PC-3 (cell line): Measurements from ENCODE around the gene IFTAP. TPM values are rescaled to one million over a fixed set of nuclear protein-coding genes. Genes with fewer than 3 reads are reported as not detected.

Experiments used
- ATAC-seq: fragments of 200-7000 bp; cut with Tn5 transposase; 2 replicates; pipeline ENCODE4 v1.9.1; 2020; ENCODE audit warnings: mild to moderate bottlenecking, moderate library complexity
- BruUV-seq: library from RNA; stranded (reverse); fragments of 400-500 nt; replicated peaks from 2 replicates; lab custom pipeline; 2021; lab: Mats Ljungman, UMichigan
- CTCF ChIA-PET: fragments of 300-600 bp; sonication (Branson Sonifier 250); formaldehyde crosslinking; loops from one replicate; lab custom pipeline; 2022; ENCODE audit warnings: antibody characterized with exemption; lab: Charles Lee
- POLR2A ChIA-PET: fragments of 300-600 bp; sonication (Branson Sonifier 250); formaldehyde crosslinking; loops from one replicate; lab custom pipeline; 2022; ENCODE audit warnings: antibody characterized with exemption; ENCODE audit not compliant: unreplicated experiment; lab: Charles Lee
- DNase-seq: peaks from one replicate; pipeline ENCODE4 v3.0.0-alpha.2; 2015
- H2AFZ ChIP-seq: fragments of 300-600 bp; sonication (generic); 2 replicates; pipeline ENCODE4 v1.6.0; 2016; ENCODE audit warnings: antibody characterized with exemption, low read length
- H3F3A ChIP-seq: fragments of 300-600 bp; sonication (generic); one replicate; pipeline ENCODE4 v1.6.0; 2017; ENCODE audit warnings: antibody characterized with exemption, low read length, control low read depth, mild to moderate bottlenecking; ENCODE audit not compliant: unreplicated experiment
- H3K27ac ChIP-seq: fragments of 300-600 bp; sonication (generic); 2 replicates; pipeline ENCODE4 v1.5.1; 2016; ENCODE audit warnings: mild to moderate bottlenecking, low read length
- H3K27me3 ChIP-seq: fragments of 300-600 bp; sonication (generic); 2 replicates; pipeline ENCODE4 v1.6.1; 2016; ENCODE audit warnings: low read length, mixed read lengths
- H3K36me3 ChIP-seq: fragments of 300-600 bp; sonication (generic); 2 replicates; pipeline ENCODE4 v1.6.1; 2016; ENCODE audit warnings: low read depth, mixed run types, low read length, mixed read lengths
- H3K4me1 ChIP-seq: fragments of 300-600 bp; sonication (generic); 2 replicates; pipeline ENCODE4 v1.5.1; 2016; ENCODE audit warnings: low read length; ENCODE audit not compliant: insufficient read depth
- H3K4me2 ChIP-seq: fragments of 300-600 bp; sonication (generic); 2 replicates; pipeline ENCODE4 v1.6.0; 2016; ENCODE audit warnings: low read length
- H3K4me3 ChIP-seq: fragments of 300-600 bp; sonication (generic); 2 replicates; pipeline ENCODE4 v1.5.1; 2016; ENCODE audit warnings: mild to moderate bottlenecking, low read length, mixed read lengths
- H3K79me2 ChIP-seq: fragments of 300-600 bp; sonication (generic); 2 replicates; pipeline ENCODE4 v1.6.1; 2017; ENCODE audit warnings: low read length, mixed read lengths
- H3K9ac ChIP-seq: fragments of 300-600 bp; sonication (generic); 2 replicates; pipeline ENCODE4 v1.6.0; 2016; ENCODE audit warnings: mild to moderate bottlenecking, low read length
- H3K9me2 ChIP-seq: fragments of 300-600 bp; sonication (generic); replicated peaks from 2 replicates; pipeline ENCODE4 v1.6.1; 2016; ENCODE audit warnings: mixed run types, low read length, mixed read lengths
- H3K9me3 ChIP-seq: fragments of 300-600 bp; sonication (generic); 2 replicates; pipeline ENCODE4 v1.6.1; 2016; ENCODE audit warnings: low read length, mixed read lengths
- H4K20me1 ChIP-seq: fragments of 300-600 bp; sonication (generic); 2 replicates; pipeline ENCODE4 v1.6.1; 2016; ENCODE audit warnings: low read length, mixed read lengths
- CTCF ChIP-seq: fragments of 300-600 bp; sonication (generic); conservative IDR thresholded peaks from 2 replicates; pipeline ENCODE4 v1.5.1; 2017; ENCODE audit warnings: antibody characterized with exemption, low read depth, mild to moderate bottlenecking, low read length
- EZH2 ChIP-seq: fragments of 300-600 bp; sonication (generic); IDR thresholded peaks from one replicate; pipeline ENCODE4 v1.6.1; 2017; ENCODE audit warnings: antibody characterized with exemption, mild to moderate bottlenecking, low read length; ENCODE audit not compliant: unreplicated experiment
- EZH2phosphoT487 ChIP-seq: fragments of 300-600 bp; sonication (generic); IDR thresholded peaks from 2 replicates; pipeline ENCODE4 v1.6.1; 2018; ENCODE audit warnings: mild to moderate bottlenecking, antibody characterized with exemption, low read length, borderline replicate concordance
- intact Hi-C: fragments of 100-400 bp; cut with micrococcal nuclease; formaldehyde crosslinking; loops from 2 replicates; pipeline ENCODE4 v1.9.0; 2023
- total RNA-seq: library from RNA; depleted of rRNA; stranded (reverse); fragments of >200 nt; gene quantifications from 2 replicates; pipeline ENCODE4 v1.2.3, GENCODE V29; 2014

Gene IFTAP
- total RNA-seq, 1 experiment from 2014 or later = 17.6 TPM

GRCh38 chr11:36622431-36623136 lies 28.3 kb downstream of the IFTAP start:
- ATAC-seq (peak; percentile 97), DNase-seq (peak; percentile 48)
- H3K27me3 ChIP-seq = no peaks in the 10 kb centered on the region
- H2AFZ ChIP-seq = no peak overlapping the region
- intact Hi-C loops = loop anchor here (1.0 kb wide), 1 partner anchor 58 kb away; no protein-coding TSS in a partner anchor
- H4K20me1 ChIP-seq = no peaks in the 10 kb centered on the region
- BruUV-seq = no TSS peak
- no peak overlapping the region for H3K4me2 ChIP-seq
- no peak overlapping the region for H3K9ac ChIP-seq
- no peak overlapping the region for H3K4me3 ChIP-seq
- ChIA-PET POLR2A (no interaction called here), CTCF (interaction anchor here (1.0 kb wide), 1 partner anchor 58 kb away, joined by 5 read pairs; no protein-coding TSS in a partner anchor)
- H3K9me3 ChIP-seq = no peaks in the 10 kb centered on the region
- no peaks in the 10 kb centered on the region for H3K9me2 ChIP-seq
- H3K27ac ChIP-seq = no peak overlapping the region
- no peaks in the 10 kb centered on the region for H3K36me3 ChIP-seq
- no peaks in the 10 kb centered on the region for H3F3A ChIP-seq
- no peaks in the 10 kb centered on the region for H3K79me2 ChIP-seq
- H3K4me1 ChIP-seq = no peaks in the 10 kb centered on the region
- TF ChIP-seq EZH2phosphoT487 = no peak
- TF ChIP-seq CTCF = peak; percentile 68
- no peak for TF ChIP-seq EZH2

- ChIA-PET CTCF (interaction anchor here (1.0 kb wide), 1 partner anchor 59 kb away, joined by 5 read pairs; no protein-coding TSS in a partner anchor), POLR2A (no interaction called here)
- H3K9me3 ChIP-seq = no peaks in the 10 kb centered on the region
- TF ChIP-seq CTCF = no peak
- no peak for TF ChIP-seq EZH2
- TF ChIP-seq EZH2phosphoT487 = no peak
- DNase-seq = no peak
- H3K79me2 ChIP-seq = no peaks in the 10 kb centered on the region
- H2AFZ ChIP-seq = no peak overlapping the region
- H3K27me3 ChIP-seq = no peaks in the 10 kb centered on the region
- no peaks in the 10 kb centered on the region for H3K9me2 ChIP-seq
- intact Hi-C loops = no loop called here
- no peaks in the 10 kb centered on the region for H3K36me3 ChIP-seq
- no peaks in the 10 kb centered on the region for H4K20me1 ChIP-seq
- no TSS peak for BruUV-seq
- no peak overlapping the region for H3K27ac ChIP-seq
- no peaks in the 10 kb centered on the region for H3F3A ChIP-seq
- H3K4me2 ChIP-seq = no peak overlapping the region
- H3K4me1 ChIP-seq = no peaks in the 10 kb centered on the region
- no peak for ATAC-seq
- H3K4me3 ChIP-seq = no peak overlapping the region
- H3K9ac ChIP-seq = no peak overlapping the region
Observed at GRCh38 chr11:36623494-36623893, 29.2 kb downstream of the IFTAP start.

GRCh38 chr11:36627006-36627405 lies 32.7 kb downstream of the IFTAP start:
- no TSS peak for BruUV-seq
- no peaks in the 10 kb centered on the region for H3K9me3 ChIP-seq
- CTCF ChIA-PET = no interaction called here
- no peak for DNase-seq
- POLR2A ChIA-PET = no interaction called here
- intact Hi-C loops = no loop called here
- no peak for ATAC-seq
- H3K4me1 ChIP-seq = no peaks in the 10 kb centered on the region
- H3K4me2 ChIP-seq = no peak overlapping the region
- H3K9ac ChIP-seq = no peak overlapping the region
- H2AFZ ChIP-seq = no peak overlapping the region
- no peak for TF ChIP-seq CTCF
- no peak for TF ChIP-seq EZH2phosphoT487
- TF ChIP-seq EZH2 = no peak
- H4K20me1 ChIP-seq = no peaks in the 10 kb centered on the region
- no peaks in the 10 kb centered on the region for H3K36me3 ChIP-seq
- no peaks in the 10 kb centered on the region for H3F3A ChIP-seq
- H3K79me2 ChIP-seq = no peaks in the 10 kb centered on the region
- no peak overlapping the region for H3K27ac ChIP-seq
- no peaks in the 10 kb centered on the region for H3K9me2 ChIP-seq
- H3K27me3 ChIP-seq = no peaks in the 10 kb centered on the region
- no peak overlapping the region for H3K4me3 ChIP-seq
